HCT116 (cell line): ENCODE measurements around the gene YWHAB. TPM values are rescaled to one million over a fixed set of nuclear protein-coding genes. Genes with fewer than 3 reads are reported as not detected.
A peak's percentile ranks its signal among the peaks of the same experiment; 100 is the strongest.

Source experiments
- ATAC-seq: fragments of 200-7000 bp; cut with Tn5 transposase; 2 replicates; pipeline ENCODE4 v1.9.1; 2020; ENCODE audit warnings: mild to moderate bottlenecking, moderate library complexity
- BruUV-seq: library from RNA; stranded (reverse); fragments of 400-500 nt; replicated peaks from 2 replicates; lab custom pipeline; 2021; lab: Mats Ljungman, UMichigan
- CTCF ChIA-PET: fragments of 300-600 bp; sonication (Branson Sonifier 250); formaldehyde crosslinking; loops from one replicate; lab custom pipeline; 2021; ENCODE audit warnings: antibody characterized with exemption; lab: Charles Lee
- POLR2A ChIA-PET: fragments of 300-600, 350-600 bp; sonication (Branson Sonifier 250); formaldehyde crosslinking; loops from one replicate; lab custom pipeline; 2021; ENCODE audit warnings: antibody characterized with exemption; lab: Charles Lee
- RAD21 ChIA-PET, 2 experiments: fragments of 300-600 bp; sonication (Branson Sonifier 250); formaldehyde crosslinking; loops; one replicate each; lab custom pipeline; 2023; ENCODE audit warnings: low total read pairs in 2 of 2; ENCODE audit not compliant: uncharacterized antibody in 2 of 2, unreplicated experiment in 2 of 2, low non-redundant PET in 1 of 2; lab: Charles Lee
- DNase-seq: peaks from one replicate; pipeline ENCODE4 v3.0.0-alpha.2; 2010; ENCODE audit warnings: low read depth, low spot score
- H2AFZ ChIP-seq: fragments of 200-600 bp; shearing (Covaris generic), sonication (generic); 2 replicates; pipeline ENCODE4 v1.6.1; 2017; ENCODE audit warnings: low read depth, mixed run types, mixed read lengths, antibody characterized with exemption, low read length; ENCODE audit not compliant: poor library complexity, severe bottlenecking
- H3K27ac ChIP-seq: 2 replicates; pipeline ENCODE4 v1.5.1; 2012; ENCODE audit warnings: low read depth, low read length
- H3K27me3 ChIP-seq: fragments of 200-600 bp; sonication (generic); 2 replicates; pipeline ENCODE4 v1.6.1; 2016; ENCODE audit warnings: mixed run types, low read length, mixed read lengths; ENCODE audit not compliant: insufficient read depth
- H3K36me3 ChIP-seq, 2 experiments: fragments of 200-500 bp in 1 of 2; fragments of 200-600 bp in 1 of 2; sonication (Bioruptor generic) in 1 of 2; sonication (generic) in 1 of 2; 2 replicates each; pipeline versions ENCODE4 v1.5.1 to v1.6.1; 2014 to 2016; ENCODE audit warnings: low read length in 2 of 2, inconsistent platforms in 1 of 2, mixed read lengths in 1 of 2, mixed run types in 1 of 2; ENCODE audit not compliant: insufficient read depth in 2 of 2, control insufficient read depth in 1 of 2
- H3K4me1 ChIP-seq, 2 experiments: fragments of 200-600 bp in 1 of 2; sonication (generic) in 1 of 2; 2 replicates each; pipeline versions ENCODE4 v1.5.1 to v1.6.1; 2012 to 2017; ENCODE audit warnings: low read length in 2 of 2, inconsistent platforms in 1 of 2, mild to moderate bottlenecking in 1 of 2, mixed read lengths in 1 of 2, mixed run types in 1 of 2, moderate library complexity in 1 of 2; ENCODE audit not compliant: insufficient read depth in 2 of 2, control insufficient read depth in 1 of 2
- H3K4me2 ChIP-seq: fragments of 200-600 bp; sonication (generic); 2 replicates; pipeline ENCODE4 v1.6.1; 2017; ENCODE audit warnings: mixed run types, low read length, mixed read lengths
- H3K4me3 ChIP-seq, 2 experiments: fragments of 200-600 bp in 1 of 2; sonication (generic) in 1 of 2; replicated peaks in 1 of 2; 2 replicates each; pipeline ENCODE4 v1.5.1; 2011 to 2016; ENCODE audit warnings: low read length in 2 of 2, control low read depth in 1 of 2, low read depth in 1 of 2, mild to moderate bottlenecking in 1 of 2, mixed read lengths in 1 of 2, mixed run types in 1 of 2
- H3K79me2 ChIP-seq: fragments of 200-600 bp; sonication (generic); 2 replicates; pipeline ENCODE4 v1.6.1; 2017; ENCODE audit warnings: mild to moderate bottlenecking, mixed run types, low read length, moderate library complexity, mixed read lengths; ENCODE audit not compliant: insufficient read depth
- H3K9ac ChIP-seq: fragments of 200-600 bp; sonication (generic); 2 replicates; pipeline ENCODE4 v1.6.1; 2016; ENCODE audit warnings: low read length, mixed read lengths
- H3K9me2 ChIP-seq: fragments of 200-600 bp; sonication (generic), shearing (Covaris generic); 2 replicates; pipeline ENCODE4 v1.6.1; 2017; ENCODE audit warnings: mixed run types, mild to moderate bottlenecking, moderate library complexity; ENCODE audit not compliant: insufficient read depth
- H3K9me3 ChIP-seq, 2 experiments: fragments of 200-500 bp in 1 of 2; fragments of 200-600 bp in 1 of 2; sonication (Bioruptor generic) in 1 of 2; sonication (generic) in 1 of 2; 2 replicates each; pipeline ENCODE4 v1.6.1; 2014 to 2017; ENCODE audit warnings: low read length in 2 of 2, mixed read lengths in 2 of 2, inconsistent platforms in 1 of 2, low read depth in 1 of 2, mild to moderate bottlenecking in 1 of 2, mixed run types in 1 of 2, moderate library complexity in 1 of 2; ENCODE audit not compliant: control insufficient read depth in 1 of 2, insufficient read depth in 1 of 2
- H4K20me1 ChIP-seq: fragments of 200-600 bp; sonication (generic), shearing (Covaris generic); 2 replicates; pipeline ENCODE4 v1.6.1; 2017; ENCODE audit warnings: mixed run types, mild to moderate bottlenecking, moderate library complexity; ENCODE audit not compliant: insufficient read depth
- ATF3 ChIP-seq: IDR thresholded peaks from 2 replicates; pipeline ENCODE4 v1.6.1; 2012
- EGR1 ChIP-seq: IDR thresholded peaks from 2 replicates; pipeline ENCODE4 v1.6.1; 2012; ENCODE audit warnings: low read depth
- EZH2 ChIP-seq: fragments of 200-600 bp; sonication (generic); IDR thresholded peaks from 2 replicates; pipeline ENCODE4 v1.6.1; 2017; ENCODE audit warnings: antibody characterized with exemption, mixed run types
- MAX ChIP-seq: IDR thresholded peaks from 2 replicates; pipeline ENCODE4 v1.6.1; 2012
- POLR2AphosphoS5 ChIP-seq: IDR thresholded peaks from 2 replicates; pipeline ENCODE4 v1.6.1; 2011; ENCODE audit warnings: mild to moderate bottlenecking, low read depth, low read length, moderate library complexity
- SIN3A ChIP-seq: IDR thresholded peaks from 2 replicates; pipeline ENCODE4 v1.6.1; 2012; ENCODE audit warnings: low read depth
- SP1 ChIP-seq: IDR thresholded peaks from 2 replicates; pipeline ENCODE4 v1.6.1; 2012; ENCODE audit warnings: low read depth
- YY1 ChIP-seq: IDR thresholded peaks from 2 replicates; pipeline ENCODE4 v1.6.1; 2011; ENCODE audit warnings: low read length, low read depth, moderate library complexity, mild to moderate bottlenecking; ENCODE audit not compliant: insufficient replicate concordance; ENCODE audit errors: extremely low read depth
- ZBTB33 ChIP-seq: IDR thresholded peaks from 2 replicates; pipeline ENCODE4 v1.6.1; 2011; ENCODE audit warnings: mild to moderate bottlenecking, low read length, moderate library complexity; ENCODE audit not compliant: insufficient replicate concordance; ENCODE audit errors: extremely low read depth
- ZFX ChIP-seq: fragments of 450-650 bp; IDR thresholded peaks from 2 replicates; pipeline ENCODE4 v1.6.1; 2017
- ZNF274 ChIP-seq: fragments of 200-500 bp; sonication (Bioruptor generic); IDR thresholded peaks from 2 replicates; pipeline ENCODE4 v1.6.1; 2014; ENCODE audit warnings: mild to moderate bottlenecking, low read depth, low read length, inconsistent platforms
- intact Hi-C: fragments of 100-400 bp; cut with micrococcal nuclease; formaldehyde crosslinking; loops from 2 replicates; pipeline ENCODE4 v1.10.0; 2022
- total RNA-seq: library from RNA; stranded (reverse); gene quantifications from one replicate; pipeline ENCODE4 v1.2.1, GENCODE V29; 2021; ENCODE audit not compliant: unreplicated experiment

YWHAB gene
- total RNA-seq, 1 experiment from 2014 or later: 200 TPM

DNA sequence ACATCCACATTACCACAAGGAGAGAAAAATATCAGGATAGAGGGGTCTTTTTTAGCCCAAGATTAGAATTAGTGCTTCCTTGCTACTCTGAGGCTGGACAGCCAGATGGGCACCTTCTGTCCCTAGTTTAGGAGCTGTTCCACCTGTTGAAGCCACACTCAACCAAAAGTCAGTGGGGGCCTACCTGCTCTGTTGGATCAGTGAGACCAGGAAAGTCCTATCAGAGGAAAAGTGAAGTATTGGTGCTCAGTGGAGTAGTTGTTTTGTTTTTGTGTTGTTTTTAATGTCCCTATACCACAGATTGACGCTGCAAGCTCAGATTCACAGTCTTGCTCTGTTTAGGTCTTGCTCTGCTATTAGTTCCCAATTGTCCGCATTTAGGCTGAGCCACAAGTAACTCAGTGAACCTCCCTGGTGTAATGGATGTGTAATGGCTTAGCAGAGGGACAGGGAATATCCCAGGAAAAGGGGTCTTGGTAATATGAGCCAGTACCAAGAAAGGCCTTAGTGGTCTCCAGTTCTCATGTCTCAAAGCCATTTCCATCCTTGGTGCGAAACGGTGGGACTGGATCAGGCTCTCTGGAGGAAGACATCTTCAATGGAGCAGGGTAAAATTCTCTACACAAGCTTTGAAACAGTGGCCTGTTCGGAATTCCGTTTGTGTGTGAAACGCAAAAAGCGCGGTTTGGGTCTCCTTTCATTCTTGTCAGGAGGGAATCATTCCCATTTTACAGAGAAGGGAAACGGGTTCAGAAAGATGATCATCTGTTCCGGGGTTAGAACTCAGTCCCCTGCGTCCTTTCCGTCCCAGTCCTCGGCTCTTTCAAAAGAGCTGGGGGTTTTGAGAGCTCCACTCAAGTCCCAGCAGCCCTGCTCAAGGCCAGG is 23.7 kb downstream of the YWHAB start:
- H3K27me3 ChIP-seq: no peaks in the 10 kb centered on the region
- H3K79me2 ChIP-seq: peaks cover 19% of the 10 kb centered on the region
- H3K4me3 ChIP-seq: peak overlapping the region; percentile 67 to 97
- peak overlapping the region; percentile 61 for H3K27ac ChIP-seq
- no peak for TF ChIP-seq ZNF274
- TF ChIP-seq ATF3: no peak
- TF ChIP-seq, all 23 proteins: peak for 0
- ChIA-PET RAD21 (no interaction called here), POLR2A (interaction anchor here (0.6 to 1.5 kb wide), 9 partner anchors 9 to 820 kb away, joined by 3 to 6 read pairs (median 4); partner anchors contain the start of gene YWHAB), CTCF (interaction anchor here (0.6 to 1.5 kb wide), 4 partner anchors 13 to 162 kb away, joined by 3 to 5 read pairs (median 3); no protein-coding TSS in a partner anchor)
- H3K36me3 ChIP-seq: peaks cover 49% of the 10 kb centered on the region in 2 experiments
- BruUV-seq: no TSS peak
- DNase-seq (no peak), ATAC-seq (no peak; the same call in 1 of the 2 replicates)
- no peaks in the 10 kb centered on the region for H3K9me3 ChIP-seq
- intact Hi-C loops: no loop called here
- H4K20me1 ChIP-seq: no peaks in the 10 kb centered on the region
- no peaks in the 10 kb centered on the region for H3K9me2 ChIP-seq
- peak overlapping the region; percentile 77 for H3K9ac ChIP-seq
- H3K4me1 ChIP-seq: peaks cover 12 to 17% of the 10 kb centered on the region in 2 experiments; a peak in 3 of 4 replicates
- H3K4me2 ChIP-seq: peak overlapping the region; percentile 93
- no peak overlapping the region for H2AFZ ChIP-seq

DNA sequence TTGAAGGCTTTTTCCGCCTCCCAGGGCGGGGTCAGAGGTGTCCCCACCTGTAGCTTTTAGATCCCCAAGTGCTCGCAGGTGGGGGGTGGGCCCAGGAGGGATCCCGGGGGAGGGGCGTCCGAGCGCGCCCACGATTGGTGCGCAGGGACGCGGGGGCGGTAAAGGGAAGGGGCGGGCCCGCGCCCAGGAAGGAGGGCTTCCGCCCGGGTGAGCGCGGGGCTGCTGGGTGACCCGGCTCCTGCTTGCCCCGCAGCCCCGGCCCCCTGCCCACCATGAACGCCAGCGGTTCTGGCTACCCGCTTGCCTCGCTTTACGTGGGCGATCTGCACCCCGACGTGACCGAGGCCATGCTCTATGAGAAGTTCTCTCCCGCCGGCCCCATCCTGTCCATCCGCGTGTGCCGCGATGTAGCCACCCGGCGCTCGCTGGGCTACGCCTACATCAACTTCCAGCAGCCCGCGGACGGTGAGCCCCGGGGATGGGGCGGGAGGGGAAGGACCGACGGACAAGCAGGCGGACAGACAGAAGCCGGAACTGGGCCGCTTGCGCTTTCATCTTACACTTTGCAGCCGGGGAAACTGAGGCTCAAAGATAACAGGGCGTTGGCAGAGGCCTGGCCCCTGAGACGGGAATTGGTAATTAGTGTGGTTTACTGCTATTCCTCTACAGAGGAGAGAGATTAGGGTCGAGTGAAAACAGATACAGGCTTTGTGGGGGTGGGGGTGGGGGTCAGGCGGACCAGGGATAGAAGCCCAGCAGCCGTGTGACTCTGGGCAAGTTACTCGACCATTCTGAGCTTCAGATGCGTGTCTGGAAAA is 24.6 kb downstream of the YWHAB start, which contains the start of gene PABPC1L:
Gene PABPC1L, plus strand, starts transcription at position 189 of the 818 bp plus-strand sequence. Its CDS starts 84 bp downstream, at position 273.
- H3K4me3 ChIP-seq: peak within 1 kb of the TSS; percentile 67 to 97
- no peaks in the 10 kb centered on the region for H3K9me3 ChIP-seq
- no peak within 1 kb of the TSS for H2AFZ ChIP-seq
- H3K79me2 ChIP-seq: peaks cover 21% of the 10 kb centered on the region
- peak within 1 kb of the TSS; percentile 61 for H3K27ac ChIP-seq
- ChIA-PET CTCF (interaction anchor here (0.6 to 1.5 kb wide), 4 partner anchors 14 to 163 kb away, joined by 3 to 5 read pairs (median 3); no protein-coding TSS in a partner anchor), RAD21 (no interaction called here), POLR2A (interaction anchor here (0.6 to 1.5 kb wide), 10 partner anchors 10 to 821 kb away, joined by 3 to 6 read pairs (median 4); partner anchors contain the start of gene YWHAB)
- DNase-seq: peak; percentile 49
- no TSS peak for BruUV-seq
- no peaks in the 10 kb centered on the region for H3K27me3 ChIP-seq
- peak within 1 kb of the TSS; percentile 93 for H3K4me2 ChIP-seq
- ATAC-seq: peak; percentile 91
- intact Hi-C loops: no loop called here
- H3K36me3 ChIP-seq: peaks cover 42 to 44% of the 10 kb centered on the region in 2 experiments
- H3K4me1 ChIP-seq: peaks cover 12 to 17% of the 10 kb centered on the region in 2 experiments; a peak in 3 of 4 replicates
- peak within 1 kb of the TSS; percentile 77 for H3K9ac ChIP-seq
- no peaks in the 10 kb centered on the region for H3K9me2 ChIP-seq
- TF ChIP-seq ZBTB33: no peak
- TF ChIP-seq EZH2: no peak
- peak; percentile 37; the same call in 1 of the 2 replicates for TF ChIP-seq SP1
- TF ChIP-seq SIN3A: peak; percentile 78; the same call in 1 of the 2 replicates
- TF ChIP-seq MAX: peak; percentile 58; the same call in 1 of the 2 replicates
- TF ChIP-seq POLR2AphosphoS5: peak; percentile 89
- peak; percentile 98 for TF ChIP-seq EGR1
- TF ChIP-seq ATF3: no peak
- TF ChIP-seq ZFX: peak; percentile 44
- no peak for TF ChIP-seq YY1
- TF ChIP-seq, all 23 proteins: peak for 6
- H4K20me1 ChIP-seq: no peaks in the 10 kb centered on the region
